Activated CD8-positive, alpha-beta memory T cell treated with anti-CD3 and anti-CD28 coated beads, Interleukin-2, amount 10 ng/mL, durations not matched to agents 7 days and 5 days (primary cell): ENCODE results near the gene SAA1. TPM values are rescaled to one million over a fixed set of nuclear protein-coding genes. Genes with fewer than 3 reads are reported as not detected.

ENCODE experiments used
- ATAC-seq: fragments of 150-1000 bp; cut with Tn5 transposase; one replicate; pipeline ENCODE4 v1.10.0; 2021; ENCODE audit warnings: moderate library complexity
- CTCF ChIA-PET: fragments of 350-600 bp; sonication (Branson Sonifier 250); formaldehyde crosslinking; loops from one replicate; lab custom pipeline; 2021; ENCODE audit warnings: antibody characterized with exemption; lab: Charles Lee
- DNase-seq: peaks from one replicate; pipeline ENCODE4 v3.0.0-alpha.2; 2020
- H3K27ac Mint-ChIP-seq: one replicate; pipeline ENCODE4 v1.8.0; 2021; ENCODE audit warnings: mild to moderate bottlenecking, mixed read lengths
- H3K27me3 Mint-ChIP-seq: one replicate; pipeline ENCODE4 v1.8.0; 2021; ENCODE audit warnings: mixed read lengths
- H3K36me3 Mint-ChIP-seq: one replicate; pipeline ENCODE4 v1.8.0; 2021; ENCODE audit warnings: mild to moderate bottlenecking, mixed read lengths
- H3K4me1 Mint-ChIP-seq: one replicate; pipeline ENCODE4 v1.8.0; 2021; ENCODE audit warnings: mixed read lengths
- H3K4me3 Mint-ChIP-seq: one replicate; pipeline ENCODE4 v1.8.0; 2021; ENCODE audit warnings: mild to moderate bottlenecking, moderate library complexity, mixed read lengths
- H3K9me3 Mint-ChIP-seq: one replicate; pipeline ENCODE4 v1.8.0; 2022; ENCODE audit warnings: low read depth, mixed read lengths
- total RNA-seq, 2 experiments: library from RNA; stranded (reverse); gene quantifications; one replicate each; pipeline ENCODE4 v1.2.3, GENCODE V29; 2021

The SAA1 gene
- not detected for total RNA-seq

DNA sequence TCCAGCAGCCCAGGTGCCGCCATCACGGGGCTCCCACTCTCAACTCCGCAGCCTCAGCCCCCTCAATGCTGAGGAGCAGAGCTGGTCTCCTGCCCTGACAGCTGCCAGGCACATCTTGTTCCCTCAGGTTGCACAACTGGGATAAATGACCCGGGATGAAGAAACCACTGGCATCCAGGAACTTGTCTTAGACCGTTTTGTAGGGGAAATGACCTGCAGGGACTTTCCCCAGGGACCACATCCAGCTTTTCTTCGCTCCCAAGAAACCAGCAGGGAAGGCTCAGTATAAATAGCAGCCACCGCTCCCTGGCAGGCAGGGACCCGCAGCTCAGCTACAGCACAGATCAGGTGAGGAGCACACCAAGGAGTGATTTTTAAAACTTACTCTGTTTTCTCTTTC, at the start of gene SAA1:
Gene SAA1 (plus strand): TSS at position 316 of the 400 bp plus-strand sequence. CDS start 624 bp downstream, outside the sequence.
- no peak within 1 kb of the TSS for H3K4me3 Mint-ChIP-seq
- H3K36me3 Mint-ChIP-seq: peaks cover 3% of the 10 kb centered on the region
- no peak for DNase-seq
- ATAC-seq: no peak
- no peaks in the 10 kb centered on the region for H3K9me3 Mint-ChIP-seq
- peaks cover 5% of the 10 kb centered on the region for H3K27me3 Mint-ChIP-seq
- CTCF ChIA-PET: no interaction called here
- H3K4me1 Mint-ChIP-seq: peaks cover 36% of the 10 kb centered on the region
- peak within 1 kb of the TSS; percentile 31 for H3K27ac Mint-ChIP-seq

DNA sequence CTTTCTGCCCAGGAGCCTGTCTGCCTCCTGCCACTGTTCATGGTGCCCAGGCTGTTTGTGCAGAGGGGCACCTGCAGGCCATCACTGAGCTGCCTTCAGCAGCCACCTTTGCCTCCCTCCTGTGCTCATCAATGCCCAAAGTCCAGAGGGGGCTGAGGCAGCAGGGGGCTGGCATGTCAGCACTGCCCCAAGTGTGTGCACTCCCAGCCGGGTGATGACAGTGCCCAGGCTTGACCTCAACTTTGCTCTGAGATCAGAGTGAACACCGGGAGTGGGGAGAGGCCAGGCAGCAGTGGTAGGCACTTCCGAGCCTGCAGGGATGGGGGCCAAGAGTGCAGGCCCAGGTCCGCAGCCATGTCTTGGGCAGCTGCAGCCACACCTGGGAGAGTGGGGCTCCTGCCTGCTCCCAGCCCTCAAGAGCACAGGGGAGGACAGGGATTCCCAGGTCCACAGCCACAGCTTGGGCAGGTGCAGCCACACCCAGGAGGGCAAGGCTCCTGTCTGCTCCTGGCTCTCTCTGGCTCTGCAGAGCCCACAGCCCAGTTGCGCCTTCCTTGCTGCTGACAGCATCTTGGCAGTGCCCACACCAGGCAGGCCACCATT, 44.7 kb upstream of the SAA1 start:
- H3K4me3 Mint-ChIP-seq: no peak overlapping the region
- H3K27me3 Mint-ChIP-seq: peaks cover 29% of the 10 kb centered on the region
- CTCF ChIA-PET: no interaction called here

DNA sequence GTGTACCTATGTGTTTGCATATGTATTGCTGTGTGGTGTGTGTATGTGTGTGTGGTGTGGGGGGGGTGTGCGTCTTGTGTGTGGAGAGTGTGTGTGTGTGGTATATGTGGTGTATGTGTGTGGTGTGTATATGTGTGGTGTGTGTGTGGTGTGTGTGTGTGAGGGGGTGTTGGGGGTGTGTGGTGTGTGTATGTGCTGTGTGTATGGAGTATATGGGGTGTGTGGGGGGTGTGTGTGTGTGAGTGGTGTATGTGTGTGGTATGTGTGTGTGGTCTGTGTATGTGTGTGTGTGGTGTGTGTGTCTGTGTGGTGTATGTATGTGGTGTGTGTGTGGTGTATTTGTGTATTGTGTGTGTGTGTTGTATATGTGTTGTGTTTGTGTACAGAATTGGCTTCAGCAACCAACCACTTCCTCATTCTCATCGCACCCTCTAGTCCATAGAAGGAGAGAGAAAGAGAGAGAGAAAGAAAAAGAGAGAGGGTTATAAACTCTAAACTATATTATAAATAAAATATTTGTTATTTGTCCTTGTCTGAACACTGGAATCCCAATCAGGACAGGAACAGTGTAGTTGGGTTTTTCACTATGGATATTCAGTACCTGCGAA, 43.1 kb upstream of the SAA1 start:
- CTCF ChIA-PET: no interaction called here
- no peak overlapping the region for H3K27ac Mint-ChIP-seq
- no peaks in the 10 kb centered on the region for H3K9me3 Mint-ChIP-seq
- DNase-seq (no peak), ATAC-seq (no peak)
- H3K4me3 Mint-ChIP-seq: no peak overlapping the region
- no peaks in the 10 kb centered on the region for H3K36me3 Mint-ChIP-seq
- H3K4me1 Mint-ChIP-seq: no peaks in the 10 kb centered on the region
- H3K27me3 Mint-ChIP-seq: peaks cover 25% of the 10 kb centered on the region

More for the DNA sequence above, 44.7 kb upstream of the SAA1 start:
- Mint-ChIP-seq H3K36me3 (no peaks in the 10 kb centered on the region), H3K4me1 (no peaks in the 10 kb centered on the region), H3K9me3 (no peaks in the 10 kb centered on the region), H3K27ac (no peak overlapping the region)
- DNase-seq (no peak), ATAC-seq (no peak)

DNA sequence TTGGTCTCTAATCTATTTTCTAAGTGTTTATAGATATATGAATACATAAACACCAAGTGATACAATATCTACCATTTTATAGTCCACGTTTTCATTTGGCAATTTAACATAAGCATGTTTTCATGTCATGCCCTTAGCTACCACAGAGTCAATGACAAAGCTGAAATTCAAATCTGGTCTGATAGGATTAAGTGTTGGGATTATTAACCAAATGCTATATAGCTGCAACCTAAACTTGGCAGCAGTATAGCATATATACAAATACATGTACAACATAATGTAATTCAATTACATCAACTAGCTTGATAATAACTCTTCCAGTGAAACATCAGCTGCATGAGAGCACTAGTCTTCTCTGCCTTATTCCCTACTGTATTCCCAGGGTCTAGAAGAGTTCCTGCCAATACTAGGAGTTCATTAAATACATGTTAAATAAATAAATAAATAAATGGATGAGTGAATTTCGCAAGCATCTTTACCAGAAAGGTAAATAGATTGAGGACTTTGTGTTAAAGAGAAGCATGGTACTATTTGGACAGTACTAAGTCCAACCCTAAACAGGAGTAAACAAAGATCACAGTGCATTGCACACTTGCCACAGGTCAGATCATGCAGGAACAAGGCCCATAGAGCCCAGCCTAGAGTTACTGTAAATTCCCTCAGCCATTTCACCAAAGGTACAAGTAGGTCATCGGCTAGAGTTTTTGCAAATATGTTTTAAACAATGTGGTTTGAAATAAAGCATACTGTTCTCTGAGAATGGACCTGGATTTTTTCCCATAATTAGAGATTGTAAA, 42.3 kb upstream of the SAA1 start:
- DNase-seq (no peak), ATAC-seq (no peak)
- H3K4me3 Mint-ChIP-seq: no peak overlapping the region
- CTCF ChIA-PET: no interaction called here
- no peaks in the 10 kb centered on the region for H3K4me1 Mint-ChIP-seq
- no peaks in the 10 kb centered on the region for H3K36me3 Mint-ChIP-seq
- H3K9me3 Mint-ChIP-seq: no peaks in the 10 kb centered on the region
- H3K27ac Mint-ChIP-seq: no peak overlapping the region
- peaks cover 17% of the 10 kb centered on the region for H3K27me3 Mint-ChIP-seq

DNA sequence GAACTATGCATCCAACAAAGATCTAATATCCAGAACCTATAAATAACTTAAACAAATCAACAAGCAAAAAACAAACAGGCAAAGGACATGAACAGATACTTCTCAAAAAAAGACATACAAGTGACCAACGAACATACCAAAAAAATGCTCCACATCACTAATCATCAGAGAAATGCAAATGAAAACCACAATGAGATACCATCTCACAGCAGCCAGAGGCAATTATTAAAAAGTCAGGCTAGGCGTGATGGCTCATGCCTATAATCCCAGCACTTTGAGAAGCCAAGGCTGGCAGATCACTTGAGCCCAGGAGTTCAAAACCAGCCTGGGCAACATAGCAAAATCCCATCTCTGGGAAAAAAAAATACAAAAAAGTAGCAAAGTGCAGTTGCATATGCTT, 40.2 kb upstream of the SAA1 start:
- CTCF ChIA-PET: interaction anchor here (0.7 to 1.6 kb wide), 2 partner anchors 18 to 110 kb away, joined by 3 to 6 read pairs; no protein-coding TSS in a partner anchor
- H3K27me3 Mint-ChIP-seq: peaks cover 5% of the 10 kb centered on the region
- no peaks in the 10 kb centered on the region for H3K36me3 Mint-ChIP-seq
- H3K27ac Mint-ChIP-seq: no peak overlapping the region
- H3K4me1 Mint-ChIP-seq: no peaks in the 10 kb centered on the region
- no peaks in the 10 kb centered on the region for H3K9me3 Mint-ChIP-seq
- ATAC-seq (no peak), DNase-seq (no peak)
- no peak overlapping the region for H3K4me3 Mint-ChIP-seq

DNA sequence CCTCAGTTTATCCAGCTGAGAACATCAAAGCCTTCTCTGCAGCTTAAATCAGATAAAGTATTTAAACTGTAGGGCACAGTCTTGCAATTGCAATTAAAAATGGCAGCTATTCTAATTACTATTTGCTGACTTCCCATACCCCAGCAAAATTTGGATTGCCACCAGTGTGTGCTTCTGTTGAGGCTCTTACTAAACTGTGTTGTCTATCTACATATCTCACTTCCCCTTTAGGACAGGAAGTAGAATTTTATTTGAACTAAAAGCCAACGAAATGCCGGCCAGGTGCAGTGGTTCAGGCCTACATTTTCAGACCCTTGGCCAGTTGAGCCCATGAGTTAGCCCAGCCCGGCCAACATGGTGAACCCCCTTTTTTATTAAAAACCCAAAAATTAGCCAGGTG, 36.6 kb upstream of the SAA1 start:
- no peak for DNase-seq

DNA sequence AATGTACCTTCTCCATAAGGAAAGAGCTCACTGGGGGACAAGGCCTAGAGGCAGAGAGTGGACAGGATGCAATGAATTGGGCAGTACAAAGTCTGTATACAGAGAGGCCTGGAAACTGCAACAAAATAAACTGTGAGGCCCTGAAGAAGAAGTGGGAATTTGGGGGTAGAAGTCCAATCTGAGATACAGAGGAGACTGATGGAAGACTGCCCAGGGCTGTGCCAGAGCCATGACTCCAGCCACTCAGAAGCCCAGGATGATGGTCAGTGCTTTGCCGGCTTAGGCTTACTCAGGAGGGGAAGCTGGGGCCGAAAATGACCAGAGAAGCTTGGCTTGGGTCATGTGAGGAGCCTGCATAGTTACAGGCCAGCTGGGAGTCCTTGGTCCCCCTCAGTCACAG, 35.2 kb upstream of the SAA1 start:
- Mint-ChIP-seq H3K27me3 (peaks cover 12% of the 10 kb centered on the region), H3K4me3 (no peak overlapping the region), H3K9me3 (no peaks in the 10 kb centered on the region), H3K4me1 (no peaks in the 10 kb centered on the region), H3K36me3 (no peaks in the 10 kb centered on the region), H3K27ac (no peak overlapping the region)
- ATAC-seq (no peak), DNase-seq (no peak)
- CTCF ChIA-PET: interaction anchor here (1.1 to 1.3 kb wide), 2 partner anchors 13 to 116 kb away, joined by 3 to 5 read pairs; no protein-coding TSS in a partner anchor

More for the DNA sequence above, 36.6 kb upstream of the SAA1 start:
- no peak for ATAC-seq
- H3K4me3 Mint-ChIP-seq: no peak overlapping the region
- H3K27me3 Mint-ChIP-seq: peaks cover 6% of the 10 kb centered on the region
- no peaks in the 10 kb centered on the region for H3K36me3 Mint-ChIP-seq
- H3K4me1 Mint-ChIP-seq: no peaks in the 10 kb centered on the region
- no peaks in the 10 kb centered on the region for H3K9me3 Mint-ChIP-seq
- CTCF ChIA-PET: no interaction called here
- H3K27ac Mint-ChIP-seq: no peak overlapping the region

DNA sequence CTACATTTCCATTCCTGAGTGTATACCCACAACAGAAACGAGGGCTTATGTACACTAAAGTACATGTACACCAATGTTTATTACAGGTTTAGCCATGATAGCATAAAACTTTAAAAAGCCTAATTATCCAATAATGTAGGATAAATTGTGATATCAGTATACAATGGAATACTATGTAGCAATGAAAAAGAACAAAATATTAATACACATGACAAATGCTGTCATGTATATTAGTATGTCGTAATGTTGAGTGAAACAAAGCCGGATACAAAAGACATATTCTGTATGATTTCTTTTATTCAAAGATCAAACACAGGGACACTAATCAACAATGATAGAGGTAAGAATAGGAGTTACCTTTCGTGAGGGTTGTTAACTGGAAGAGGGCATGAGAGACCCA, 32.2 kb upstream of the SAA1 start:
- H3K36me3 Mint-ChIP-seq: no peaks in the 10 kb centered on the region
- no peaks in the 10 kb centered on the region for H3K4me1 Mint-ChIP-seq
- DNase-seq: no peak
- peaks cover 33% of the 10 kb centered on the region for H3K27me3 Mint-ChIP-seq
- no peak for ATAC-seq
- no peak overlapping the region for H3K27ac Mint-ChIP-seq
- H3K9me3 Mint-ChIP-seq: no peaks in the 10 kb centered on the region
- CTCF ChIA-PET: interaction anchor here (1.4 to 2.4 kb wide), 2 partner anchors 10 to 118 kb away, joined by 3 to 12 read pairs; no protein-coding TSS in a partner anchor
- H3K4me3 Mint-ChIP-seq: no peak overlapping the region

DNA sequence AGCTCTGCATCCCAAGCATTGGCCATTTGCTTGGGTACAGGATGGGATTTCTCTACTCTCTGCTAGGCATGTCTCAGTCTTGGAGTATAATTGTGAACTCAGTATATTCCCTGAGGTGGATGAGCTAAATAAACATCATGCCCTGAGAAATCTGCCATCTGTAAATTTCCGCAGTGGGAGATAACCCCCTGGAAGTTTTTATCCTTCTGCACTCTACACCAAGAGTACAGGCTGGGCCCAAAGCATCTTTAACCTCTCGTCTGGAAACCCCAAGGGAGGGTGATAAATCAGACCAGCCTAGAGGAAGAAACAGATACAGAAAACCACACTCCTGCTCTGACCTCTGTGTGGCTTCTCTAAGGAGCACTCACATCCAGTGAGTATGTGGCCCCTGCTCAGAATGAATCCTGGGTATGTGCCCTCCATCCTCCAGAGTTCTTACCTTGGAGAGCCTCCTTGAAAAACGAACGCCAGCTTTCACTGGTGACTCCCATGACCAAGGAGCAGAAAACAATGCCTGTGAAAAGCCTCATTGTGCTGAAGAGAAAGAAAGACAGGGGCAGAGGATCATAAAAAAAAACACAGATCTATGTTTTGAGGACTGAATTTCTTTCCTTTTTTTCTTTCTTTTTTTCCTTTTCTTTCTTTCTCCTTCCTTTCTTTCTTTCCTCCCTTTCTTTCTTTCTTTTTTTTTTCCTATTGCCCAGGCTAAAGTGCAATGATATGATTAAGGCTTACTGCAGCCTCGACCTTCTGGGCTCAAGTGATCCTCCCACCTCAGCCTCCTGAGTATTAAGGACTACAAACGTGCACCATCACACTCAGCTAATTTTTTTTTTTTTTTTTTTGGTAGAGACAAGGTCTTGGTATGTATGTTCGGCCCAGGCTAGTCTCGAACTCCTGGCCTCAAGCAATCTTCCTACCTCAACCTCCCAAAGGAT, 30.4 kb upstream of the SAA1 start:
- H3K27me3 Mint-ChIP-seq: peaks cover 43% of the 10 kb centered on the region
- H3K4me3 Mint-ChIP-seq: no peak overlapping the region
- no peaks in the 10 kb centered on the region for H3K4me1 Mint-ChIP-seq
- H3K27ac Mint-ChIP-seq: no peak overlapping the region
- ATAC-seq: no peak
- no peak for DNase-seq
- no peaks in the 10 kb centered on the region for H3K9me3 Mint-ChIP-seq
- CTCF ChIA-PET: interaction anchor here (0.6 to 2.4 kb wide), 2 partner anchors 8 to 22 kb away, joined by 4 to 12 read pairs; no protein-coding TSS in a partner anchor
- no peaks in the 10 kb centered on the region for H3K36me3 Mint-ChIP-seq

DNA sequence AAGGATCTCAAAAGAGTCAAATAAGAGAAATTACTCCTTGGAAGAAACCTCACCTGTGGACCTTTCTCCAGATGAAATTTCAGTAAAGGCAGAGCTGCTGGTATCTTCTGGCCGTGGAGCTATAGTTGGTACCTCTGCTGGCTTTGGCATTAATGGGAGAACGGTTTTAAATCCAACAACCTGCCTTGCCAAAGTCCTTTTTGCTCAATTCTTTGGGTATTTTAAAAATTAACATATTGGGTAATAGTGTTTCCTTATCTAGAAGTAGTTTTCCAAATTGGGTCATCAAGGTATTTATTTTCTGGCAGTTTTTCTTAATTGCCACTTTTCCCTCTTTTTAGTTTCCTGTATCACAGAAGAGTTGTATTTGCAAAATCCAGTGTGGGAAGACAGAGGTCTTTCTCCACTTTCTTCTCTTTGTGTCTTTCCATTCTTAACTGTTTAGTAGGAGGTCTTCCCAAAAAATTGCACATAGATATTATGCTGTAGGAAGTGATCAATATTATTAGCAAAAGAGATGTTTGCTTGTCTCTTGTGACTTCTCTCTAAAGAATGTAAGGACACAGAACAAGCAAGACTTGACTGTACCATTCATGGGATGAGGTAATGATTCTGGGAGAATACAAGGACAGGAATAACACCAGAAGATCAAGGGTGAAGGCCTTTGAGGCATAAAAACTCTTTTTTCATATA, 29.3 kb upstream of the SAA1 start, which contains the start of gene SAA4:
Gene SAA4 (minus strand): TSS at position 139 of the 693 bp plus-strand sequence. CDS start 876 bp downstream, outside the sequence.
- no peak for DNase-seq
- H3K9me3 Mint-ChIP-seq: no peaks in the 10 kb centered on the region
- peaks cover 52% of the 10 kb centered on the region for H3K27me3 Mint-ChIP-seq
- H3K36me3 Mint-ChIP-seq: no peaks in the 10 kb centered on the region
- no peak for ATAC-seq
- no peak within 1 kb of the TSS for H3K4me3 Mint-ChIP-seq
- no peaks in the 10 kb centered on the region for H3K4me1 Mint-ChIP-seq
- H3K27ac Mint-ChIP-seq: no peak within 1 kb of the TSS
- CTCF ChIA-PET: interaction anchor here (1.6 kb wide), 1 partner anchor 131 kb away, joined by 3 read pairs; the partner anchor contains the start of gene SAAL1

DNA sequence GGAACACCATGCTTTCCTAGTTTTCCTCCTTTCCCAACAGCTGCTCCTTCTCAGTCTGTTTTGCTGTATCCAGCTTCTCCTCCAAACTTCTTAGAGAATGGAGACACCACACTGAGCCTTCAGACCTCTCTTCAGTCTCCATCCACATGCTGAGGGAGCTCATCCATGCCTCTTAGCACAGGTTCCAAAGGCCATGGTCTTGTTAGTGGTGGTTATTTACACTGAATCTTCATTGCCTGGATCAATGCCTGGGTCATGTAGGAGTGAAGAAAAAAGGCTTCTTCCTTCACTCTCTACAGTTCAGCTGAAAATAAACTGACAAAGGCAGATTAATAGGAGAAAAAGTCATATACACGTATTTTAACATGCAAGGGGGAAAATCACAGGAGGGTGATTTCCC, 26.4 kb upstream of the SAA1 start:
- Mint-ChIP-seq H3K36me3 (no peaks in the 10 kb centered on the region), H3K4me1 (peaks cover 10% of the 10 kb centered on the region), H3K27ac (no peak overlapping the region), H3K9me3 (no peaks in the 10 kb centered on the region), H3K27me3 (peaks cover 62% of the 10 kb centered on the region), H3K4me3 (no peak overlapping the region)
- CTCF ChIA-PET: no interaction called here
- ATAC-seq (no peak), DNase-seq (no peak)

DNA sequence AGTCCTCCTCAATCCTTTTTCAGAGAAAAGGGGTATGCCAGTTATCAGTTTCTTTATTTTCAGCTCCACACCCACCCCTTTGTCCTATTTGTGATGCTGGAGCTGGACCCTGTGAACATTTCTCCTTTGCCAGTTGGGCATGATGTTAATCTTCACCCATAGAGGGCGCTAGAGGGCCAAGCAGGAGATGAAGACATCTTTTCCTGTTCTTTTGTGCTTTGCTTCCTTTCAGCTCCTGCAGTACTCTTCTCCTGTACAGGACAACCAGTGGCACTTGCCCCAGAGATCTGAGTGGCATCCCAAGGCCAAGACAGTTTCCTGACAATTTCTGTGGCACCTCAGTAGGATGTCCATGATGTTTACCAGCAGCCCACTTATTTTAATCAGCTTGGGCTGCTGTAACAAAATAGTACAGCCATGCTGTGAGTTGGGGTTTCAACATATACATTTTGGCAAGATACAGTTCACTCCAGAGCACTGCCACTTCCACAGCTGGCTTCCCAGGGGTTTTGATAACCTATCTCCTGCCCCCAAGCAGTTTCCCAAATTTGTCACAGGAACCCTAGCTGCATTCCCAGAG, 22.2 kb upstream of the SAA1 start:
- Mint-ChIP-seq H3K9me3 (no peaks in the 10 kb centered on the region), H3K4me1 (peaks cover 37% of the 10 kb centered on the region), H3K36me3 (no peaks in the 10 kb centered on the region), H3K27me3 (peaks cover 31% of the 10 kb centered on the region), H3K27ac (no peak overlapping the region), H3K4me3 (no peak overlapping the region)
- peak; percentile 28 for ATAC-seq
- peak; percentile 82 for DNase-seq
- CTCF ChIA-PET: interaction anchor here (0.6 to 2.4 kb wide), 66 partner anchors 9 to 531 kb away, joined by 3 to 36 read pairs (median 4); partner anchors contain the start of genes GTF2H1, HPS5, LDHA and SAAL1
